Hepatocyte (in vitro differentiated cells): ENCODE measurements around the gene TMEM138. TPM values are rescaled to one million over a fixed set of nuclear protein-coding genes. Genes with fewer than 3 reads are reported as not detected.

Source experiments
- DNase-seq: peaks from one replicate; pipeline ENCODE4 v3.0.0-alpha.2; 2016; ENCODE audit warnings: low spot score
- H2AFZ ChIP-seq: fragments of 200-600 bp; sonication (generic); 2 replicates; pipeline ENCODE4 v1.6.0; 2016; ENCODE audit warnings: antibody characterized with exemption, mild to moderate bottlenecking
- H3K27ac ChIP-seq: fragments of 200-600 bp; sonication (generic); 2 replicates; pipeline ENCODE4 v1.5.1; 2016; ENCODE audit warnings: mild to moderate bottlenecking
- H3K27me3 ChIP-seq: fragments of 200-600 bp; sonication (generic); 2 replicates; pipeline ENCODE4 v1.6.1; 2016
- H3K36me3 ChIP-seq: fragments of 200-600 bp; sonication (generic); replicated peaks from 2 replicates; pipeline ENCODE4 v1.5.1; 2016; ENCODE audit warnings: low read depth; ENCODE audit not compliant: insufficient read depth
- H3K4me1 ChIP-seq: fragments of 200-600 bp; sonication (generic); 2 replicates; pipeline ENCODE4 v1.5.1; 2016; ENCODE audit warnings: mild to moderate bottlenecking, moderate library complexity; ENCODE audit not compliant: insufficient read depth
- H3K4me2 ChIP-seq: fragments of 200-600 bp; sonication (generic); 2 replicates; pipeline ENCODE4 v1.6.0; 2016
- H3K4me3 ChIP-seq: fragments of 200-600 bp; sonication (generic); 2 replicates; pipeline ENCODE4 v1.5.1; 2016; ENCODE audit warnings: mild to moderate bottlenecking
- H3K79me2 ChIP-seq: fragments of 200-600 bp; sonication (generic); 2 replicates; pipeline ENCODE4 v1.6.0; 2017; ENCODE audit warnings: mild to moderate bottlenecking
- H3K9me2 ChIP-seq: fragments of 200-600 bp; sonication (generic); replicated peaks from 2 replicates; pipeline ENCODE4 v1.6.0; 2017; ENCODE audit warnings: mild to moderate bottlenecking; ENCODE audit not compliant: insufficient read depth
- H3K9me3 ChIP-seq: fragments of 200-600 bp; sonication (generic); 2 replicates; pipeline ENCODE4 v1.5.1; 2016; ENCODE audit warnings: low read depth, mild to moderate bottlenecking
- H4K20me1 ChIP-seq: fragments of 200-600 bp; sonication (generic); 2 replicates; pipeline ENCODE4 v1.6.0; 2016; ENCODE audit warnings: mild to moderate bottlenecking; ENCODE audit not compliant: insufficient read depth, poor library complexity, severe bottlenecking
- CTCF ChIP-seq: fragments of 200-600 bp; sonication (generic); IDR thresholded peaks from 2 replicates; pipeline ENCODE4 v1.5.1; 2016; ENCODE audit warnings: antibody characterized with exemption, mild to moderate bottlenecking; ENCODE audit not compliant: poor library complexity
- EZH2 ChIP-seq: fragments of 200-600 bp; sonication (generic); IDR thresholded peaks from 2 replicates; pipeline ENCODE4 v1.6.1; 2016; ENCODE audit warnings: antibody characterized with exemption, mild to moderate bottlenecking, borderline replicate concordance
- EZH2phosphoT487 ChIP-seq: fragments of 200-600 bp; sonication (generic); IDR thresholded peaks from one replicate; pipeline ENCODE4 v1.6.1; 2018; ENCODE audit warnings: antibody characterized with exemption, mild to moderate bottlenecking, low read depth, moderate library complexity; ENCODE audit not compliant: unreplicated experiment, severe bottlenecking
- WGBS: methylation state at CpG from one replicate; pipeline ENCODE4 v1.1.6; 2016; ENCODE audit warnings: low lambda C conversion rate; ENCODE audit errors: missing lambda C conversion rate; 5-methylcytosine and 5-hydroxymethylcytosine counted together
- polyA plus RNA-seq: library from polyadenylated mRNA; unstranded; fragments of >200 nt; fragmentation: Nextera tagmentation; extraction: Ambion mirVana; gene quantifications from 2 replicates; pipeline ENCODE4 v1.2.1, GENCODE V29; 2016
- total RNA-seq: library from RNA; depleted of rRNA; stranded (reverse); fragments of >200 nt; gene quantifications from 2 replicates; pipeline ENCODE4 v1.2.3, GENCODE V29; 2014

Gene TMEM138
- total and polyA plus RNA-seq, 2 experiments from 2014 or later: 32.8 to 48.6 TPM

- Histone ChIP-seq H3K9me3 (no peaks in the 10 kb centered on the region), H3K9me2 (no peaks in the 10 kb centered on the region), H2AFZ (no peak overlapping the region), H3K4me2 (no peak overlapping the region), H3K27me3 (no peaks in the 10 kb centered on the region), H3K79me2 (peaks cover 5% of the 10 kb centered on the region), H3K36me3 (no peaks in the 10 kb centered on the region), H3K4me1 (peaks cover 16% of the 10 kb centered on the region), H3K27ac (no peak overlapping the region), H3K4me3 (no peak overlapping the region), H4K20me1 (no peaks in the 10 kb centered on the region)
- 97% methylated on average over 15 of the region's 15 CpGs for WGBS
- no peak for TF ChIP-seq CTCF
- TF ChIP-seq EZH2: no peak
- no peak for TF ChIP-seq EZH2phosphoT487
- DNase-seq: no peak
Observed at GRCh38 chr11:61337706-61338470, 24.3 kb upstream of the TMEM138 start.

- Histone ChIP-seq H3K27me3 (no peaks in the 10 kb centered on the region), H3K9me3 (no peaks in the 10 kb centered on the region), H3K36me3 (no peaks in the 10 kb centered on the region), H3K4me1 (peaks cover 11% of the 10 kb centered on the region), H3K79me2 (peaks cover 2% of the 10 kb centered on the region), H3K4me3 (no peak overlapping the region), H3K9me2 (no peaks in the 10 kb centered on the region), H3K4me2 (no peak overlapping the region), H2AFZ (no peak overlapping the region), H3K27ac (no peak overlapping the region), H4K20me1 (no peaks in the 10 kb centered on the region)
- no peak for TF ChIP-seq CTCF
- no peak for TF ChIP-seq EZH2phosphoT487
- TF ChIP-seq EZH2: no peak
- DNase-seq: no peak
- WGBS: 98% methylated on average over 22 of the region's 26 CpGs
Observed at GRCh38 chr11:61338783-61339489, 23.2 kb upstream of the TMEM138 start.

GRCh38 chr11:61339490-61339878 is 22.7 kb upstream of the TMEM138 start:
- no peaks in the 10 kb centered on the region for H3K79me2 ChIP-seq
- no peak overlapping the region for H2AFZ ChIP-seq
- H3K4me3 ChIP-seq: no peak overlapping the region
- H4K20me1 ChIP-seq: no peaks in the 10 kb centered on the region
- H3K9me2 ChIP-seq: no peaks in the 10 kb centered on the region
- no peaks in the 10 kb centered on the region for H3K9me3 ChIP-seq
- H3K27ac ChIP-seq: no peak overlapping the region
- TF ChIP-seq CTCF (no peak), EZH2phosphoT487 (no peak), EZH2 (no peak)
- DNase-seq: no peak
- peaks cover 5% of the 10 kb centered on the region for H3K4me1 ChIP-seq
- no peaks in the 10 kb centered on the region for H3K27me3 ChIP-seq
- WGBS: 89% methylated on average over 4 of the region's 4 CpGs
- H3K36me3 ChIP-seq: no peaks in the 10 kb centered on the region
- H3K4me2 ChIP-seq: no peak overlapping the region
